Smooth muscle cell (in vitro differentiated cells): Measurements from ENCODE around the gene N4BP2L2. TPM values are rescaled to one million over a fixed set of nuclear protein-coding genes. Genes with fewer than 3 reads are reported as not detected.

Experiments used
- DNase-seq: peaks from one replicate; lab custom pipeline; 2025; ENCODE audit not compliant: unreplicated experiment; lab: John Stamatoyannopoulos, UW
- H2AFZ ChIP-seq: fragments of 200-600 bp; sonication (generic); 2 replicates; pipeline ENCODE4 v1.6.0; 2016; ENCODE audit warnings: antibody characterized with exemption, low read depth, mild to moderate bottlenecking
- H3F3A ChIP-seq: fragments of 200-600 bp; sonication (generic); 2 replicates; pipeline ENCODE4 v1.6.0; 2017; ENCODE audit warnings: antibody characterized with exemption, low read depth
- H3K27ac ChIP-seq: fragments of 200-600 bp; sonication (generic); 2 replicates; pipeline ENCODE4 v1.5.1; 2016; ENCODE audit warnings: low read depth, mild to moderate bottlenecking
- H3K27me3 ChIP-seq: fragments of 200-600 bp; sonication (generic); 2 replicates; pipeline ENCODE4 v1.6.1; 2016; ENCODE audit warnings: low read depth, mild to moderate bottlenecking
- H3K36me3 ChIP-seq: fragments of 200-600 bp; sonication (generic); 2 replicates; pipeline ENCODE4 v1.5.1; 2016; ENCODE audit warnings: low read depth
- H3K4me1 ChIP-seq: fragments of 200-600 bp; sonication (generic); 2 replicates; pipeline ENCODE4 v1.5.1; 2016; ENCODE audit warnings: low read depth
- H3K4me2 ChIP-seq: fragments of 200-600 bp; sonication (generic); 2 replicates; pipeline ENCODE4 v1.6.0; 2016; ENCODE audit warnings: mild to moderate bottlenecking
- H3K4me3 ChIP-seq: fragments of 200-600 bp; sonication (generic); 2 replicates; pipeline ENCODE4 v1.5.1; 2016; ENCODE audit warnings: mild to moderate bottlenecking
- H3K79me2 ChIP-seq: fragments of 200-600 bp; sonication (generic); 2 replicates; pipeline ENCODE4 v1.6.0; 2016; ENCODE audit warnings: low read depth, mild to moderate bottlenecking
- H3K9ac ChIP-seq: fragments of 200-600 bp; sonication (generic); 2 replicates; pipeline ENCODE4 v1.6.0; 2016; ENCODE audit warnings: low read depth
- H3K9me3 ChIP-seq: fragments of 200-600 bp; sonication (generic); replicated peaks from 2 replicates; pipeline ENCODE4 v1.5.1; 2016; ENCODE audit warnings: low read depth
- H4K20me1 ChIP-seq: fragments of 200-600 bp; sonication (generic); 2 replicates; pipeline ENCODE4 v1.6.0; 2016; ENCODE audit warnings: low read depth
- CTCF ChIP-seq: fragments of 200-600 bp; sonication (generic); IDR thresholded peaks from 2 replicates; pipeline ENCODE4 v1.5.1; 2017; ENCODE audit warnings: borderline replicate concordance, mild to moderate bottlenecking, antibody characterized with exemption; ENCODE audit not compliant: insufficient read depth, poor library complexity, severe bottlenecking
- WGBS: methylation state at CpG from one replicate; pipeline ENCODE4 v1.1.7; 2016; ENCODE audit warnings: low lambda C conversion rate; 5-methylcytosine and 5-hydroxymethylcytosine counted together
- polyA plus RNA-seq: library from polyadenylated mRNA; unstranded; fragments of >200 nt; fragmentation: Nextera tagmentation; extraction: Ambion mirVana; gene quantifications from 2 replicates; pipeline ENCODE4 v1.2.1, GENCODE V29; 2016
- total RNA-seq: library from RNA; depleted of rRNA; stranded (reverse); fragments of >200 nt; gene quantifications from 2 replicates; pipeline ENCODE4 v1.2.3, GENCODE V29; 2014

The N4BP2L2 gene
- total and polyA plus RNA-seq, 2 experiments from 2014 or later, result 51.3 to 96.0 TPM

GRCh38 chr13:32586080-32586900 is 47.7 kb upstream of the N4BP2L2 start, which contains the start of gene PDS5B:
Gene PDS5B (plus strand): TSS chr13:32586452. CDS start chr13:32648773, 62,321 bp downstream.
- peak; percentile 90 for TF ChIP-seq CTCF
- H3K27ac ChIP-seq, result peak within 1 kb of the TSS; percentile 73
- WGBS, result under 1% methylated on average over 40 of the region's 97 CpGs
- no peaks in the 10 kb centered on the region for H3K36me3 ChIP-seq
- H3K9me3 ChIP-seq, result no peaks in the 10 kb centered on the region
- H3K27me3 ChIP-seq, result no peaks in the 10 kb centered on the region
- H4K20me1 ChIP-seq, result peaks cover 36% of the 10 kb centered on the region
- H3F3A ChIP-seq, result no peaks in the 10 kb centered on the region
- H3K4me1 ChIP-seq, result peaks cover 30% of the 10 kb centered on the region
- H3K4me3 ChIP-seq, result peak within 1 kb of the TSS; percentile 96
- peaks cover 38% of the 10 kb centered on the region for H3K79me2 ChIP-seq
- peak within 1 kb of the TSS; percentile 88 for H2AFZ ChIP-seq
- peak within 1 kb of the TSS; percentile 87 for H3K9ac ChIP-seq
- H3K4me2 ChIP-seq, result peak within 1 kb of the TSS; percentile 90
- DNase-seq, result peak; percentile 82

- Histone ChIP-seq H3K36me3 (no peaks in the 10 kb centered on the region), H3K4me3 (peak overlapping the region; percentile 96), H3K9me3 (no peaks in the 10 kb centered on the region), H3K4me1 (peaks cover 29% of the 10 kb centered on the region), H3K27ac (peak overlapping the region; percentile 53), H4K20me1 (peaks cover 30% of the 10 kb centered on the region), H3K79me2 (peaks cover 32% of the 10 kb centered on the region), H2AFZ (peak overlapping the region; percentile 88), H3K4me2 (peak overlapping the region; percentile 90), H3F3A (no peaks in the 10 kb centered on the region), H3K9ac (peak overlapping the region; percentile 57), H3K27me3 (no peaks in the 10 kb centered on the region)
- DNase-seq, result peak; percentile 0
- WGBS, result 12% methylated on average over 8 of the region's 8 CpGs
- TF ChIP-seq CTCF, result no peak
Measured at GRCh38 chr13:32585550-32586079, 47.0 kb upstream of the N4BP2L2 start.

GRCh38 chr13:32582991-32583390 is 44.4 kb upstream of the N4BP2L2 start:
- Histone ChIP-seq H3K4me2 (no peak overlapping the region), H3K4me1 (peaks cover 3% of the 10 kb centered on the region), H3F3A (no peaks in the 10 kb centered on the region), H3K9ac (no peak overlapping the region), H4K20me1 (peaks cover 6% of the 10 kb centered on the region), H3K27me3 (no peaks in the 10 kb centered on the region), H3K9me3 (no peaks in the 10 kb centered on the region), H3K79me2 (peaks cover 5% of the 10 kb centered on the region), H3K4me3 (no peak overlapping the region), H3K27ac (no peak overlapping the region), H3K36me3 (no peaks in the 10 kb centered on the region), H2AFZ (no peak overlapping the region)
- no peak for TF ChIP-seq CTCF
- WGBS, result 89% methylated on average over 2 of the region's 2 CpGs
- DNase-seq, result no peak
